HG03378 (cell line): ENCODE data around the gene PYGB.
"Not testable (repeated sequence)": the region's sequence is repeated elsewhere in the genome, so short reads cannot be mapped to it uniquely, and the experiment has no call there.

Experiments
- ATAC-seq: cut with Tn5 transposase; IDR thresholded peaks from one replicate; pipeline ENCODE4 v1.9.1; 2021; ENCODE audit warnings: mild to moderate bottlenecking, moderate library complexity; ENCODE audit not compliant: unreplicated experiment

The PYGB gene

DNA sequence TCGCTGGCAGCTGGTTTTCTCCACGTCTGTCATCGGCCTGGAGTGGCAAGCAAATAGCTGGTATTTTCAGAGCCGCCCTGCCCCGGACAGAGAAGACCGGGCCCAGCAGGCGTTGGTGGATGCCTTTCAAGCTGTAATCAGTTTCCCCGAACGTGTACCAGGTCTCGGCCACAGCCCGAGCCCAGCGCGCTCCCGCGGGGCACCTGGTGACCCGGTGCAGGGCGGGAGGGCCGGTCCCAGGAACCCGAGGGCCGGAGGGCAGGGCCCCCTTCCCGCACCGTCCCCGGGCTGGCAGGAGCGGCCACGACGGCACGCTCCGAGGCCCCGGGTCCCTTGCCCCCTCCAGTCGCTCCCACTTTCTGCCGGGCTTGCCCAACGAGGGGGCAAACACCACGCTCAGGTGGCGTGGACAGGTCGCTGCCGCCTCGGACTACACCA lies 348 bp upstream of the PYGB start:
- peak; percentile 32 for ATAC-seq

DNA sequence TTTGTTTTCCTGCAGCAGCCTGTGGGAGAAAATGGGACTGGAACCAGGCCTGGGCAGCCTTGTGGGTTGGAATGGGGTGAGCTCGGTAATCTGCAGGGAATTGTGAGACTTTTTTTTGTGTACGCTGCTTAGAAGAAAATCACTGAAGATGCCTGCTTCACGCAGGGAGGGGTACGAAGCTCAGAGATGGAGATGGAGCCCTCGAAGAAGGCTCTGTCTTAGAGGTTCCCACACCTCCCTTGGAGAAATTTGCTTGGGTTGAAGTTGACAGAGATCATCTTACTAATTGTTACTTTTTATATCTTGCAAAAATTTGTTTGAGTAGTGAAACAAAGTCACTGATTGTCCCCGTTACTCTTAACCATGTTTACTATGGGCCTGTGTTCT lies 894 bp downstream of the PYGB start:
- no peak for ATAC-seq

DNA sequence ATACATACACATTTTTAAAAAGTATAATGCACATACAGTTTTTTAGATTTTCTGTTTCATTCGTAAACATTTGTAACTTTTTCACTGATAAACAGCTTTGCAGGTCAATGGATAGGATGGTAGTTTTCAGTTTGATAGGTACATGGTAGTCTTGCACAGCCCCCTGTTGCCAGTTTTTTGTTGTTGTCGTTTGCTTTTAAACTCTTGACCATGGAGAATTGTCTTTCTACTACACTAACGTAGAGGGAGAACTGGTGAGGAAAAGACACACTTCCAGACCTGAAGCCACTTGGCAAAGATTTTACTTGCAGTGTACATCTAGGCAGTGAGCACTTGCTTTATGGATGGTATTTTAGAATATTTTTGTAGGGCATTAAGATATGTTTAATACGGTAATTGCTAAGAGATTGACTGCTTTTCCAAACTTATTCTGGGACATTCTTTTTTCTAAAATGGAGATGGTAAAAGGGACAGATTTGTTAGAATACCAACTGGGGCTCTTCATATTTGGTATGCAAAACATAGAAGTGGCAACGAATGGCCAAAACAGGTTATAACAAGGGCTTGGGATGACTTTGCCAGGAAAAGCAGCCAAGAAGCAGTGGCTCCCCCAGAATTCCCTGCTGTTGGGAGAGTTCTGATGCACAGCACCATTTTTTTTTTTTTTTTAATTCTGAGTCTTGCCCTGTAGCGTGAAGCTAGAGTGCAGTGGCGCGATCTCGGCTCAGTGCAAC lies 1.5 kb downstream of the PYGB start:
- no peak for ATAC-seq

DNA sequence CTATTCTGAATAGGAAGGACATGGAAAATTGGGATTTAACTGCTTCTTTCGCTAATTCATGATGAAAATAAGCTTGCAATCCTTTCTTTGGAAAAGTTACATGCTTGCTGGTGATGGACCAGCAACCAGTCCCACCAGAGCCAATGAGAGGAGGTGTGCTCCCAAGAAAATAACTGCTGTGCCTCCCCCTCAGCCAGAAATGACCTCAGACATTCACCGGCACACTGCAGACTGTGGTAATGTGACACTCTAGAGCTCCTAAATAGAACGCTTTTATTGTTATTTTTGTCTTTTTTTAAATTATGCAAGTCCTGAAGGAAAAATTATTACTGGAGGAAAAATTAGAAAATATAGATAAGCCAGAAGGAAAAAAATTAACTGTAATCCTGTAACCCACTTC lies 2.6 kb downstream of the PYGB start:
- ATAC-seq, result no peak

DNA sequence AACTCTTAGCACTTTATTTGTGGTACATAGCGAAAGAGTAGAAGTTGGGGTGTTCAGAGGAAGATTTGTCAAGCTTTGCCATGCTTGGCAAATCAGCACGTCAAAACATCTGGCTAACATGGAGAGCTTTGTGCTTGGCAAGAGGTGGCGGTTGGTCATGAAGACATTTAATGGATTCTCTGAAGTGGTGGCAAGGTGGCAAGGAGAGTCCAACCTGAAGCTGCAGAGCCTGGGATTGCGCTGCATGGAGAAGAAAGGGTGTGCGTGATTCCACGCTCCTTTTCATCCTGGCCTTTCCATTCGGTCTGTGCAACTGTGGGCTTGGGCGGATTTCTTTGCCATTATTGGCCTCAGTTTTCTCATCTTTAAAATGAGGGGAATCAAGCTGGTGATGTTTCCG lies 3.1 kb downstream of the PYGB start:
- no peak for ATAC-seq

DNA sequence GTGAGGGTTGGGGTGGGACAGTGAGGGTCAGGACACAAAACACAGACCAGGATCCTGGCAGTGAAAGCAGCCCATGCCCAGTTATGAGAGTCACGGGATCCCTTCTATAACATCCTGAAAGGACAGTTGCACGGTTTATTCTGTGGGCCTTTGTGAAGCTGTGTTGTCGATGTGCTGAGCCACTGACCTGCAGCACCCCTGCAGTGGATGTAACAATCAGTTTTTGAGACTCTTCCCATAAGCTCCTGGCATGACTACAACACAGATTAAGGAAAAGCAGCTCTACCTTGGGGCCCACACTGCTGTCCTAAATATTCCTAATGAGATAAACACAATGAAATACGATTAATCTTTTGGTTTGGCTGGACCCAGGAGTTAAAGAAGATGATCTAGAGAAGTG lies 3.7 kb downstream of the PYGB start:
- no peak for ATAC-seq

DNA sequence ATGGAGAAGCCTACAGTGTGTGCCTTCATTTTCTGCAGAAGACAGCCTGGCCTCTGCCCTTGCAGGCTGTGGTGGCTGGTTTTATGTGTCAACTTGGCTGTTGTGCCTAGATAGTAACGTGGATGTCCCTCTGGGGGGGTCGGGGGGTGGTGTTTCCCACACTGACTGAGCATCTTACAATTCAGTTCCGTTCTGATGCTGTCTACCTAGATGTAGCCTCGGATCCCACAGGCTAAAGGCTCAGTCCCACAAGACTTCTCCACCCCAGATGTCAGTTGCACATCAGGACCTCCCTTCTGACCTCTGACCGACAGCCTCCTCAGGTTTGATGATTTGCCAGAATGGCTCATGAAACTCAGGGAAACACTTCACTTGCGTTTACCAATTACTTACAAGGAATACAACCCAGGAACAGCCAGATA lies 4.4 kb downstream of the PYGB start:
- ATAC-seq, result no peak

- no peak for ATAC-seq
These were observed 5.0 kb downstream of the PYGB start for GRCh38 chr20:25252686-25253421.

DNA sequence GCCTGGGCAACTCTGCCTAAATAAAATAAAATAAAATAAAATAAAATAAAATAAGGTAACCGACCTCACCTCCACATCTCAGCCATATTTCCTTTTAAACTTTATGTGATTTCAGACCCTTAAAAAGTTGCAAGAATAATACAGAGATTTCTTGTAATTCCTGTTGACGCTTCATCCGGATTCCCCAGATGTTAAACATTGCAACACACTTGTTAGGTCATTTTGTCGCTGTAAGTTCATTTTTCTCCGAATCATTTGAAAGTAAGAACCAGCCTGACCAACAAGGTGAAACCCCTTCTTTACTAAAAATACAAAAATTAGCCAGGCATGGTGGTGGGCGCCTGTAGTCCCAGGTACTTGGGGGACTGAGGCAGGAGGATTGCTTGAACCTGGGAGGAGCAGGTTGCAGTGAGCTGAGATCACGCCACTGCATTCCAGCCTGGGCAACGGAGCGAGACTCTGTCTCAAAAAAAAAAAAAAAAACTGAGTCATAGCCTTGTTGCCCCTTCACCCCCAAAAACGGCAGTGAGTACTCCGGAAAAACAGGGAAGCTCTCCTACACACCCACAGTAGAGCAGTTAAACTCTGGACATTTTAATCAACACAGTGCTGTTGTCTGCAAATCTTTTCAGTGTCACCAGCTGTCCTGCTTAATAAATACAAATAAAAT lies 5.9 kb downstream of the PYGB start:
- no peak for ATAC-seq

DNA sequence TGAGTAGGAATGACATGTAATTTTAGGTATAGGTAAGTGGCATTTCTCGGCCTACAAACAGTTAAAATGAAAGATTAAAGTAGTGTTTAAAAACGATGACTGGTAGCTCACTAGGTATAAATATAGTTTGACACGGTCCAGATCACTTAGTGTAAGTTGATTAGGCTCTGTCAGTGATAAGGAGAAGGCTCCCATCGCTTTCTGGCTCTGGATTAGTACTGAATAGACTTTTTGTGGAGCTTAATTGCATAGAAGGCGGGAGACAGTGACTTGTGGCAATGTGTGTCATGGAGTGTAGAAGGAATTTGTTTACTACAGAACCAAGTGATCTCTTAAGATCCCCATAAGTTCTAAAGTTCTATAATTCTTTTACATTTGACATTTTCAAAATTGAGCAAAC lies 6.7 kb downstream of the PYGB start:
- ATAC-seq, result no peak

- ATAC-seq, result no peak
These were observed 7.2 kb downstream of the PYGB start for GRCh38 chr20:25254986-25255680.

DNA sequence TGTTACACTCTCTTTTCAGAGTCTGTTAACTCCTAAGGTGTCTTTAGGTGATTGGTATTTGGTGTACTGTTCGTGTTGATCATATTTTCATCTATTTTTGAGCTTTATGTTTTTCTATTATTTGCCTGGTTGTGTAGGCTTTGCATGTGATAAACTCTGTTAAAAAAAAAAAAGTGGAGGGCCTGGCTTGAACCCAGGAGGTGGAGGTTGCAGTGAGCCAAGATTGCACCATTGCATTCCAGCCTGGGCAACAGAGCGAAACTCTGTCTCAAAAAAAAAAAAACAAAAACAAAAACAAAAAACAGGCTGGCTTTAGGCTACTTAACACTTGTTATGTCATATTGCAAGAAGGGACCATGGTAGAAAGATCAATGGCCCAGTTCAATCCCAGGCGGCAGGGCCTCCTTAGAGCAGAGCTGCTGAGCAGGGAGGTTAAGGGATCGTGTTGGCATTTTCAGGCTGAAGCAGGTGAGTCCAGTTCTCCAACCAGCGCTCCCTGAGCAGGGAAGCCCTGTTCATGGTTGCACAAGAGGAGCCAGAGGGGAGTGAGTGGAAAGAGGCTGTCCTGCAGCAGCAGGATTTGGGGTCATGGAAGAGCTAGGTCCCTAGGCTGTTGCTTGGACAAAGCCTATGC lies 8.5 kb downstream of the PYGB start:
- no peak for ATAC-seq

DNA sequence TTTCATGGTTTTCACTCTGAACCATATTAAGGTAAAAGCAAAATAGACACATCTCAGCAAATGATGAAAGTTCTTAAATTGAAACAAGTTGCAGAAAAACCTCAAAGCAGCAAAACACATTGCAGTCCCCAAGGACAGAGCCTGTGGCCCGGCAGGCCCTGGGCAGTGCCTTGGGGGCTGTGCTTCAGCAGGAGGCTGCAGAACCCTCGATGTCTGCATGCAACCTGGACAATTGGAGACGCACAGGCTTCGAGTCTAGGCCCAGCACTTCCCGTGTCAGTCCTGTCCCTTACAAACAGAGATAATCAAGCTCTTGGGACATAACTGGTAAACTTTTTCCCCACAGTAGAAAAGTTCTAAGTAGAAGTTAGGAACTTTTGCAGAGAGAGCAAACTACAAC lies 9.2 kb downstream of the PYGB start:
- ATAC-seq, result no peak

DNA sequence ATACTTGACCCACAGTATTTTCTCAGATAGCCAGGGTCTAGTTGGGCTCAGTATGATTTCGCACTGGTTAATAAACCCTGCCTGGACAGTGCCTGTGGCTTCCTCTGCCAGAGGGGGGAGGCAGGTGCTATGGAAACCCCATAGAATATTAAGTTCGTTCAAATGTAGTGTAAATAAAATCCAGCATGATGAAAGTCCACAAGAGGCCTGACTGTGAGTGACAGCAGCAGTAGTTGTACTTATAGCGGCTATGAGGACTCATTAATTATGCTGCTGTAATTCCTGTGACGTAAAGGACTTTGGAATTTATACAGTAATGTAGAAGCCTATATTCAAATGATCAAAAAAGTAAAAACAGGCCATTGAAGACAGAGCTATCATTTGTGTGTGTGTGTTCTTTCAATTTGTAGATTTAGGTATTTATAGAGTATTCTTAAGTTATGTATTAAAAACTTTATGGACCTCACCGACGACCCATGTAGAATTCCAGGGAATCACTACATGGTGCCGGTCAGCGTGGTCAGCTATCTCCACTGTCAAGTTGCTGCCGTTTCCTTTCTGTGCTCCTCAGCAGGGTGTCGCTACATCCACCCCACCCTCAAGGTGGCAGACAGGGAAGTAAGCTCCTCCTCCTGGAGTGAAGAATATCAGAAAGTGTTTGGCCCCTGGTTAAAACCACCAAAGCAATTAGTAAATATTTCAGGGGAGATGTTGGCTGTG lies 10.0 kb downstream of the PYGB start:
- ATAC-seq, result no peak

DNA sequence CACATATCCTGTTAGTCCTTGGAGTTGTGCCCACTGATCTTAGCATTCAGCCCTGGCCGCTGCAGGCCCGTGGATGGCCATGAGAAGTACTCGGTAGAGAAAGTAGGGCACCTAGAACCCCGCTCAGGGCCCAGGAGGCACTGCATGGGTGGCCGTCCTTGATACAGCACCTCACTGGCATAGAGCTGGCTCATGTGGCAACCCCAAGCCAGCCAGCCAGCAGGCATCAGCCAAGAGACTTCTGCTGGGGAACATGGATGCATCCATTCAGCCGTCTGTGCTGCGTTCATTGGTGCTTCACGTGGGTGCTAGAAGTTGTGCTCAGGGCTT lies 10.6 kb downstream of the PYGB start:
- no peak for ATAC-seq

- ATAC-seq, result no peak
These were observed 10.9 kb downstream of the PYGB start for GRCh38 chr20:25258828-25259227.

DNA sequence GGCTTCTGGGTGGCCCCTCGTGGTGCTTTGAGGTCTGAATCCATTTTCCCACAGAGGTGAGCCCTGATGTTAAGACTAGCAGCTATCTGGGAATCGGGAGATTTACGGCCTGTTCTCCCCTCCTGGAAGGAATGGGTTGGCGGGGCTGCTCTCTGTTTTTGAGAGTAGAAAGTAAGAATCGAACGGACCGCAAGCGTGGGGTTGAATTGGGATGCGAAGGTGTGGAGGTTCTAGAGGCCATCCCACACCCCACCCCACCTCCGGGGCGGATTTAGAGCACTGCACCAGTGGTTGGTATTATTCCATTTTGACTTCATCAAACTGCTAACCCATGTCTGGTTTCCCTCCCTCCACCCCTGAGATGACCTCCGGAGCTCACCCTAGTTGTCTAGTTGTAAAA lies 11.5 kb downstream of the PYGB start:
- ATAC-seq, result no peak

DNA sequence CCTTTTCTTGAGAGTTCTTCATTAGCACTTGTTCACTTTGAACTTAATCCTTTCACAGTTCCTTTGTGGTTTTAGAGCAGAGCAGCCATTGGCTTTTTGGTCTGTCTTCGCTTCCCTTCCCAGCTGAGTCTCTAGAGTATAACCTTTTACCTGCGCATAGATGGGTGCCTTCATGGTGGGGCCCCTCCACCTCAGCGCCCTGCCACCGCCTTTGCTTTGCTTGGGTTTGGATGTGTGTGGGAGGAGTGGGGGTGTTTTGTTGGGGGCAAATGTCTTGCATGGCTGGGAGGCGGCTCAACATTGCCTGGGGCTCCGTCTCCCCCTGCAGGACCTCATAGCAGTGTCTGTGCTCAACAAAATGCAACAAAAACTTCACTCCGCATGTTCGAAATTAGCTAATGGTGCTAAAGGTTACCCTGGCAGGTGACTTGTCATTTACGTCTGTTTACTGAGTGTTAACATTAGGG lies 11.9 kb downstream of the PYGB start:
- no peak for ATAC-seq

DNA sequence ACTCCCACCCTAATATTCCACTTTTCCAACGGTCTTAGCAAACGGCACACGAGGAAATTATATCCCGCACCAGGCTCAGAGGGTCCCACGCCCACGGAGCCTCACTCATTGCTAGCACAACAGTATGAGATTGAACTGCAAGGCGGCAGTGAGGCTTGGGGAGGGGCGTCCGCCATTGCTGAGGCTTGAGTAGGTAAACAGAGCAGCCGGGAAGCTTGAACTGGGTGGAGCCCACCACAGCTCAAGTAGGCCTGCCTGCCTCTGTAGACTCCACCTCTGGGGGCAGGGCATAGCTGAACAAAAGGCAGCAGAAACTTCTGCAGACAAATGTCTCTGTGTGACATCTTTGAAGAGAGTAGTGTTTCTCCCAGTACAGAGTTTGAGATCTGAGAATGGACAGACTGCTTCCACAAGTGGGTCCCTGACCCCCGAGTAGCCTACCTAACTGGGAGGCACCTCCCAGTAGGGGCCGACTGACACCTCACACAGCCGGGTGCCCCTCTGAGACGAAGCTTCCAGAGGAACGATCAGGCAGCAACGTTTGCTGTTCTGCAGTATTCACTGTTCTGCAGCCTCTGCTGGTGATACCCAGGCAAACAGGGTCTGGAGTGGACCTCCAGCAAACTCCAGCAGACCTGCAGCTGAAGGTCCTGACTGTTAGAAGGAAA lies 13.0 kb downstream of the PYGB start:
- ATAC-seq, result not testable (repeated sequence)
